Choroid plexus epithelial cell (primary cell): ENCODE results near the gene CRYAB.

Experiments used
- DNase-seq: peaks from one replicate; pipeline ENCODE4 v3.0.0-alpha.2; 2010; ENCODE audit warnings: low read depth
- H3K4me3 ChIP-seq: 2 replicates; pipeline ENCODE4 v1.5.1; 2011; ENCODE audit warnings: low read depth, mild to moderate bottlenecking, control low read depth, low read length, moderate library complexity
- CTCF ChIP-seq: conservative IDR thresholded peaks from 2 replicates; pipeline ENCODE4 v1.5.1; 2011; ENCODE audit warnings: low read depth, mild to moderate bottlenecking, control low read depth, inconsistent platforms, low read length, moderate library complexity

The CRYAB gene

DNA sequence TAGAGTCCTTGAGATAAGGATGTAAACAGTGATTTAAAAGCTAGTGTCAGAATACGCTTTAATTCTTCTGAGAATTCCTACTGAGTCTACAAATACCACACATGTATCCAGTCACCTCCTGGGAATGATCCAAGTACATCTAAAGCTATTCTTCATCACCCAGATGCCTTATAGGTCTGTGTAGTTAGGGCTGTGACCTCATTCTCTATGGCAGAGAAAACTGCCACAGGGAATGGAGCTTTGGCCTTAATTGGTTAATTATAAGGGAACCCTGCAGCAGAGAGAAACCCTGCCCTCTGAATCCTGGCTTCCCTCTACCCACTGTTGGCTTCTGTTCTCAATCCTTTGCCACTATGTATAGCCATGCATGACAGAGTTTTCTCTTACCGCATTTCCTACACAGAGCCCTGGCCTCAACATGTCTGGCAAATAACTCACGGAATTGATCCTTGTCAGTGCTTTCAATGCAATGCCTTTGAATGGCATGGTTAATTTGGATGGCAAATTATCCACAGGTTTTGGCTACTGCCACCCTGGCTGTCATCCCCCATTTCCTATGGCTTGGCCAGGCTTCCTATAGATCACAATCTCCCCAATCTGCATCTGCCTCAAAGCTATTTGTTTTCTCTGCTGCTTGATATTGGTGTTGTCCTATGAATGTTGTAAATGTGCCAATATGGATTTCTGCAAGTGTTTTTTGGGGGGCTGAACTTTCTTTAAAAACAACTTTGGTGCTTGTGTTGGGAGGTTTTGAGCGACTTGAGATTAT lies 28.4 kb upstream of the CRYAB start:
- no peak overlapping the region for H3K4me3 ChIP-seq
- peak; percentile 74 for DNase-seq
- no peak for TF ChIP-seq CTCF

GRCh38 chr11:111938687-111939160 lies 27.2 kb upstream of the CRYAB start:
- no peak for TF ChIP-seq CTCF
- DNase-seq: peak; percentile 69
- H3K4me3 ChIP-seq: peak overlapping the region; percentile 22

GRCh38 chr11:111937844-111938243 lies 26.3 kb upstream of the CRYAB start:
- peak overlapping the region; percentile 71 for H3K4me3 ChIP-seq
- no peak for TF ChIP-seq CTCF
- DNase-seq: no peak

DNA sequence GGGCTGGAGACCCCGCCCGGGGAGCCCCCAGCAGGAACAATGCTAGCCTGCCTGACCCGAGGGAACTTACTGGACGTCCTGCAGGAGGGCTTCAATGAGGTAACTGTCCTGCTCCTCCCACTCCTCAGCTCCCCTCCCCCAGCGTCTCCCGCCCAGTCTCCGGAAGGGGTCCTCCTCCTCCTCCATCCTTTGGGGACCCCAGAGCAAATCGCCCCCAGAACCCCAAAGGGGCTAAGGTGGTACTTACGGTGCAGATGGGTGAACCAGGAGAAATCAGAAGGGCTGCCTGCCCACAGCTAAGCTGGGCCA lies 25.8 kb upstream of the CRYAB start:
- H3K4me3 ChIP-seq: peak overlapping the region; percentile 71
- no peak for TF ChIP-seq CTCF
- DNase-seq: no peak

GRCh38 chr11:111936040-111936540 lies 24.5 kb upstream of the CRYAB start:
- no peak for DNase-seq
- peak overlapping the region; percentile 71 for H3K4me3 ChIP-seq
- no peak for TF ChIP-seq CTCF

DNA sequence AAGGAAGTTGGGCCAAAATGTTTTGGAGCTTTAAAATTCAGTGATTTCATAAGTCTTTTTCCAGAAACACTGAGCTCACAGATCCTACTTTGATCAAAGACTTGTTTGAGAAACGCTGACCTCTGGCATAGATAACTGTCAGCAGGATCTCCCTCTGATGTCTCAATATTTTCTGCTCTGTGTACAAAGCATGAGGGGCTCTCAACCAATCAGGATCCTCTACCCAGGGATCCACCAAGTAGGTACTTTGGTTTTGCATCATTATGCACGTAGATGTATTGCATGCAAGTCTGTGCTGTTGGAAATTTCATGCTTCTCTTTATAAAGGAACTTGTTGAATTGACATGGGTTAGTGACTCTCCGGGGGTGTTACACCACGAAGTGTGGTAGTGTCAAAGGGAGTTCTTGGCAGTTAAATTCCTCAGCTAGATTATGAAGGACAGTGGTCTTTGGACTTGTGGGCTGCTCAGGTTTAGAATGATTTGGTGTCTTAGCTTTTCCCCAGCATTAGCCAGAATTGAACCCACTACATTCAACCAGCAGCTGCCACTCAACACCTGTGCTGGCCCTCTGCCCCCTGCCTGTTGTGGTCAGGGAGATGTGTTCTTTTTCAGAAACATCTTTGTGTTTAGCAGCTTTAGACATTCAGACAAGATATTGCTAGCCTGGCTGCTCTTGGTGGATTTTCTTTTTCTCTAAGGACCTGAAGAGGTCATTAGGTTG lies 23.9 kb upstream of the CRYAB start:
- H3K4me3 ChIP-seq: no peak overlapping the region
- DNase-seq: peak; percentile 84
- TF ChIP-seq CTCF: no peak

- no peak for TF ChIP-seq CTCF
- no peak for DNase-seq
- no peak overlapping the region for H3K4me3 ChIP-seq
Observed at GRCh38 chr11:111934306-111934705, 22.7 kb upstream of the CRYAB start.
